Keratinocyte (primary cell): ENCODE results near the gene DUSP16. TPM values are rescaled to one million over a fixed set of nuclear protein-coding genes. Genes with fewer than 3 reads are reported as not detected.
A peak's percentile ranks its signal among the peaks of the same experiment; 100 is the strongest.

Experiments
- DNase-seq: peaks from one replicate; pipeline ENCODE4 v3.0.0-alpha.2; 2011; ENCODE audit warnings: low read depth, missing footprints, low spot score
- FAIRE-seq: peaks from 2 replicates; lab custom pipeline; 2011; peaks lifted over from hg19 to GRCh38; lab: Jason Lieb, UNC
- H2AFZ ChIP-seq: 2 replicates; pipeline ENCODE4 v1.6.0; 2012; ENCODE audit warnings: low read length, control low read depth, inconsistent platforms; ENCODE audit not compliant: control insufficient read depth
- H3K27ac ChIP-seq: 2 replicates; pipeline ENCODE4 v1.5.1; 2011; ENCODE audit warnings: low read length; ENCODE audit not compliant: control insufficient read depth, insufficient read depth
- H3K27me3 ChIP-seq: 3 replicates; pipeline ENCODE4 v1.6.0; 2011; ENCODE audit warnings: low read length; ENCODE audit not compliant: control insufficient read depth, insufficient read depth; ENCODE audit errors: extremely low read depth
- H3K36me3 ChIP-seq, 2 experiments: 2 replicates in 1 of 2; 3 replicates in 1 of 2; pipeline ENCODE4 v1.5.1; 2011; ENCODE audit warnings: low read length in 2 of 2, mild to moderate bottlenecking in 1 of 2; ENCODE audit not compliant: control insufficient read depth in 2 of 2, insufficient read depth in 2 of 2; ENCODE audit errors: extremely low read depth in 1 of 2
- H3K4me1 ChIP-seq: 3 replicates; pipeline ENCODE4 v1.5.1; 2011; ENCODE audit warnings: low read length; ENCODE audit not compliant: control insufficient read depth, insufficient read depth; ENCODE audit errors: extremely low read depth
- H3K4me2 ChIP-seq: 3 replicates; pipeline ENCODE4 v1.6.0; 2011; ENCODE audit warnings: low read depth, low read length; ENCODE audit not compliant: control insufficient read depth, insufficient read depth; ENCODE audit errors: extremely low read depth
- H3K4me3 ChIP-seq, 3 experiments: fragments of 200-600 bp in 1 of 3; sonication (generic) in 1 of 3; 2 replicates in 2 of 3; 3 replicates in 1 of 3; pipeline ENCODE4 v1.5.1; 2011 to 2016; ENCODE audit warnings: low read length in 3 of 3, mild to moderate bottlenecking in 3 of 3, control low read depth in 2 of 3, inconsistent platforms in 1 of 3, low read depth in 1 of 3, mixed read lengths in 1 of 3, mixed run types in 1 of 3, moderate library complexity in 1 of 3; ENCODE audit not compliant: control insufficient read depth in 2 of 3, insufficient read depth in 2 of 3; ENCODE audit errors: extremely low read depth in 1 of 3
- H3K79me2 ChIP-seq: 2 replicates; pipeline ENCODE4 v1.6.0; 2012; ENCODE audit warnings: low read length; ENCODE audit not compliant: control insufficient read depth, insufficient read depth
- H3K9ac ChIP-seq: 3 replicates; pipeline ENCODE4 v1.6.0; 2011; ENCODE audit warnings: low read length; ENCODE audit not compliant: control insufficient read depth, insufficient read depth; ENCODE audit errors: extremely low read depth
- H3K9me1 ChIP-seq: 3 replicates; pipeline ENCODE4 v1.6.0; 2011; ENCODE audit warnings: low read length; ENCODE audit not compliant: control insufficient read depth, insufficient read depth; ENCODE audit errors: extremely low read depth
- H3K9me3 ChIP-seq: 2 replicates; pipeline ENCODE4 v1.5.1; 2012; ENCODE audit warnings: low read depth, low read length; ENCODE audit not compliant: control insufficient read depth
- H4K20me1 ChIP-seq: 3 replicates; pipeline ENCODE4 v1.6.0; 2011; ENCODE audit warnings: low read length; ENCODE audit not compliant: control insufficient read depth, insufficient read depth; ENCODE audit errors: extremely low read depth
- CTCF ChIP-seq, 3 experiments: IDR thresholded peaks in 1 of 3; conservative IDR thresholded peaks in 1 of 3; optimal IDR thresholded peaks in 1 of 3; 2 replicates in 2 of 3; 3 replicates in 1 of 3; pipeline versions ENCODE3 to v1.5.1; 2011; ENCODE audit warnings: low read length in 3 of 3, mild to moderate bottlenecking in 3 of 3, moderate library complexity in 2 of 3, control low read depth in 1 of 3, inconsistent platforms in 1 of 3; ENCODE audit not compliant: insufficient read depth in 2 of 3; ENCODE audit errors: extremely low read depth in 1 of 3
- EZH2 ChIP-seq: IDR thresholded peaks from one replicate; pipeline ENCODE4 v1.6.1; 2012; ENCODE audit warnings: inconsistent platforms, mild to moderate bottlenecking, low read length, moderate library complexity
- dilution Hi-C: fragments of 300-500 bp; cut with MboI; formaldehyde crosslinking; loops from one replicate; pipeline ENCODE4 v1.7.0; 2020; ENCODE audit warnings: low sequenced_read_pairs; ENCODE audit not compliant: extremely low pct_ligation_motif_present
- polyA plus RNA-seq, 5 experiments: library from polyadenylated mRNA; depleted of rRNA in 3 of 5; stranded (reverse) in 3 of 5; stranded (forward) in 1 of 5; unstranded in 1 of 5; fragments of >200 nt; gene quantifications; 1 replicate in 1 of 5; 2 replicates in 3 of 5; 3 replicates in 1 of 5; pipeline versions ENCODE4 v1.2.1 to v1.2.3, GENCODE V29; 2011 to 2012; ENCODE audit warnings: missing spikeins in 2 of 5, low read depth in 1 of 5, low replicate concordance in 1 of 5

The DUSP16 gene
- polyA plus RNA-seq, 1 donor (not counting 4 experiments of a cell fraction or from before 2014, with no cell fraction given) = 9.3 TPM

GRCh38 chr12:12513416-12514006, 49.2 kb downstream of the DUSP16 start:
- H2AFZ ChIP-seq = no peak overlapping the region
- H3K4me3 ChIP-seq = no peak overlapping the region
- no peak overlapping the region for H3K9ac ChIP-seq
- H3K4me1 ChIP-seq = peaks cover 35% of the 10 kb centered on the region
- no peak for TF ChIP-seq CTCF (optimal IDR thresholded peaks at IDR 0.05 in 1 of 3, IDR thresholded peaks at IDR 0.05 in 1 of 3, conservative IDR thresholded peaks at IDR 0.05 in 1 of 3; ENCODE audit: extremely low read depth in 1 of 3, insufficient read depth in 2 of 3, low read length in 3 of 3)
- TF ChIP-seq EZH2 = no peak
- H3K9me3 ChIP-seq = no peaks in the 10 kb centered on the region
- DNase-seq = no peak
- no peaks in the 10 kb centered on the region for H3K27me3 ChIP-seq
- H3K36me3 ChIP-seq = no peaks in the 10 kb centered on the region
- FAIRE-seq = no peak
- dilution Hi-C loops = no loop called here
- H3K4me2 ChIP-seq = no peak overlapping the region
- no peaks in the 10 kb centered on the region for H4K20me1 ChIP-seq
- peaks cover 1% of the 10 kb centered on the region for H3K79me2 ChIP-seq
- no peaks in the 10 kb centered on the region for H3K9me1 ChIP-seq
- H3K27ac ChIP-seq = no peak overlapping the region

GRCh38 chr12:12511895-12512711, 50.6 kb downstream of the DUSP16 start:
- H3K9me1 ChIP-seq = no peaks in the 10 kb centered on the region
- DNase-seq = no peak
- no peak for FAIRE-seq
- peak overlapping the region; percentile 96 for H3K27ac ChIP-seq
- H3K4me2 ChIP-seq = no peak overlapping the region
- peaks cover 1% of the 10 kb centered on the region for H3K79me2 ChIP-seq
- no peaks in the 10 kb centered on the region for H3K27me3 ChIP-seq
- H3K4me1 ChIP-seq = peaks cover 39% of the 10 kb centered on the region
- dilution Hi-C loops = no loop called here
- TF ChIP-seq EZH2 (no peak), CTCF (optimal IDR thresholded peaks at IDR 0.05 in 1 of 3, IDR thresholded peaks at IDR 0.05 in 1 of 3, conservative IDR thresholded peaks at IDR 0.05 in 1 of 3; ENCODE audit: extremely low read depth in 1 of 3, insufficient read depth in 2 of 3, low read length in 3 of 3) (no peak)
- H4K20me1 ChIP-seq = no peaks in the 10 kb centered on the region
- no peak overlapping the region for H2AFZ ChIP-seq
- peak overlapping the region; percentile 2 for H3K9ac ChIP-seq
- no peaks in the 10 kb centered on the region for H3K36me3 ChIP-seq
- H3K9me3 ChIP-seq = no peaks in the 10 kb centered on the region
- no peak overlapping the region for H3K4me3 ChIP-seq
